Endothelial cell (in vitro differentiated cells): ENCODE measurements around the gene C20orf144. TPM values are rescaled to one million over a fixed set of nuclear protein-coding genes. Genes with fewer than 3 reads are reported as not detected.

Experiments
- DNase-seq: peaks from one replicate; pipeline ENCODE4 v3.0.0; 2021; ENCODE audit warnings: low spot score
- H3K27ac Mint-ChIP-seq: one replicate; pipeline ENCODE4 v1.8.0; 2021; ENCODE audit warnings: mixed read lengths, inconsistent platforms; ENCODE audit not compliant: unreplicated experiment
- H3K27me3 Mint-ChIP-seq: one replicate; pipeline ENCODE4 v1.8.0; 2021; ENCODE audit warnings: mild to moderate bottlenecking, moderate library complexity, mixed read lengths, inconsistent platforms; ENCODE audit not compliant: unreplicated experiment
- H3K36me3 Mint-ChIP-seq: one replicate; pipeline ENCODE4 v1.8.0; 2021; ENCODE audit warnings: mild to moderate bottlenecking, low read depth, mixed read lengths, inconsistent platforms; ENCODE audit not compliant: unreplicated experiment
- H3K4me1 Mint-ChIP-seq: one replicate; pipeline ENCODE4 v1.8.0; 2021; ENCODE audit warnings: mild to moderate bottlenecking, mixed read lengths, inconsistent platforms; ENCODE audit not compliant: unreplicated experiment
- H3K4me3 Mint-ChIP-seq: one replicate; pipeline ENCODE4 v1.8.0; 2021; ENCODE audit warnings: mild to moderate bottlenecking, mixed read lengths, inconsistent platforms; ENCODE audit not compliant: unreplicated experiment
- H3K9me3 Mint-ChIP-seq: one replicate; pipeline ENCODE4 v1.8.0; 2021; ENCODE audit warnings: mixed read lengths, inconsistent platforms; ENCODE audit not compliant: unreplicated experiment
- CTCF ChIP-seq: fragments of 200-600 bp; sonication (generic); IDR thresholded peaks from one replicate; pipeline ENCODE4 v1.5.0; 2021; ENCODE audit warnings: antibody characterized with exemption; ENCODE audit not compliant: unreplicated experiment
- total RNA-seq: library from RNA; stranded (reverse); fragmentation: NEBNext Ultra II Directional; extraction: Animal tissue kit (Norgen Biotek cat#: 25700); gene quantifications from one replicate; pipeline ENCODE4 v1.2.1, GENCODE V29; 2021; ENCODE audit not compliant: unreplicated experiment

The C20orf144 gene
- total RNA-seq, 1 donor from 2014 or later: not detected

DNA sequence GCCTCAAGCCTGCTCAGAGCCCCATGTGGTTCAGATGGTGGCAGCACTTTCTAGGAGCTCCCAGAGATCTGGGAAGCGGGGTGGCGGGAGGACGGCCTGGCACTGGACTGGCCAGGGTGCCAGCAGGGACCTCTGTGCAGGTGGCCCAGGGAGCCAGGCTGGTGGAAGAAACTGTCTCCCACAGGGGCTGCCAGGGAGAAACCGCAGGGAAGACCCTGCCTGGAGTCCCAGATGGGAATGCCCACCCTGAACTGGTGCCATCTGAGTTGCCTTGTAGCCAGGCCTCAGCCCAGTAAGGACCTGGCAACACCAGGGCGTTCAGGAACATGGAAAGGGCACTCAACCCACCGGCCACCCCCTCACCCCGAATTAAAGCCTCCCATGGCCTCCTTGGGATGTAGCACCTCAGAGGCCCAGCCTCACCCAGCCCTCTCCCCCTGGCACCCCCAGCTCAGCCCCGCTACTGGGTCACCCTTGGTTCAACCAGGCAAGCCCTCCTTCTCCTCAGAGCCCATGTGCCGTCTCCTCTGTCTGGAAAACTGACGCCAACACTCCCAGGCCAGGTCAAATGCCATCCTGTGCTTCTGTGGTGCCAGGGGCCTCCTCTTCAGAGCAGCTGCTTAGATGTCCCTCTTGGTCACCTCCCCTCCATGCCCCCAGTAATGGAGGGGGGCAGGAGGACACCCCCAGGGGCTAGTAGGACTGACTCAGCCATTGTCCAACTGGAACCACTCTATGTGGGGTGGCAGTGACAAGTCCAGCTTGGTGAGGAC, 5.9 kb upstream of the C20orf144 start:
- DNase-seq: no peak
- peaks cover 8% of the 10 kb centered on the region for H3K27me3 Mint-ChIP-seq
- no peak overlapping the region for H3K27ac Mint-ChIP-seq

DNA sequence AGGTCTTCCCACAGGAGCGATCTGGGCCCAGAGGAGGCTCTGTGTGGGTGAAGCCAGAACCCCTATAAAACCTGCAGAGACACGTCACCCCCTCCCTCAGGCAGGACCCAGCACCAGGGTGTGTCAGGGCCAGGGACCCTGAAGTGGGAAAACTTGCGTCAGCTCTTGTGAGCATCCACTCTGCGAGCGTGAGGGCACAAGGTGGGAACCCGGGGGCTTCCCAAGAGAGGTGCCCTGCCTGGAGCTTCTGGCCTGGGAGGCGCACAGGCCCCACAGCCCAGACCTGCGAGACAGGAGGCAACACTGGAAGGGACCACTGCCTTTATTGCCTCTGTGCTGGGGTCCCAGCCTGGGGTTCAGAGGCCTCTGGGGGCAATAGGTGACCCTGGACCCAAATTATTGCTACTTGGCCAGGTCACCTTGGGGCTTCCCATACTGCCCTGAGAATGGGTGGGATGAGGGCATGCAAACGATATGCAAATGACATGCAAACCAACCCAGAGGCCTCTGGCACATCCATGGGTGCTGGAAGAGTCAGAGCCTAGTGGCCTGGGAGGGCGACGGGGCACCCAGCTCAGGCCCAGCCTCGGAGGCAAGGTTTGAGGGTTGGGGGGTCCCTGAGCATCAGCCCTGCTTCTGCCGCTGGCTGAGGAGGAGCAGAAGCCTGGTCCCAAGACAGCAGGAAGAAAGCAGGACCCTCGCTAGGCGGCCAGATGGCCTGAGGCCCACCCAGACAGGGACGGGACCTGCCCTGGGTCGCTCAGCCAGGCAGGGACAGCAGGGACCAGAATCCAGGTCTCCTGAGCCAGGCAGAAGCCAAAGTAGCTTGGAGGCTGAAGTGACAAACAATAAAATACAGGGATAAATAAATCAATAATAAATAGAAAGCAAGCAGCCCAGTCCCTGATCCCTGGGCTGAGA, 5.1 kb upstream of the C20orf144 start:
- H3K4me1 Mint-ChIP-seq: peaks cover 4% of the 10 kb centered on the region
- no peak overlapping the region for H3K27ac Mint-ChIP-seq
- DNase-seq: no peak
- H3K27me3 Mint-ChIP-seq: peaks cover 14% of the 10 kb centered on the region
- H3K9me3 Mint-ChIP-seq: no peaks in the 10 kb centered on the region
- no peak overlapping the region for H3K4me3 Mint-ChIP-seq
- TF ChIP-seq CTCF: no peak
- H3K36me3 Mint-ChIP-seq: no peaks in the 10 kb centered on the region

More for the DNA sequence above, 5.9 kb upstream of the C20orf144 start:
- peaks cover 4% of the 10 kb centered on the region for H3K4me1 Mint-ChIP-seq
- H3K9me3 Mint-ChIP-seq: no peaks in the 10 kb centered on the region
- TF ChIP-seq CTCF: no peak
- H3K4me3 Mint-ChIP-seq: no peak overlapping the region
- H3K36me3 Mint-ChIP-seq: no peaks in the 10 kb centered on the region

DNA sequence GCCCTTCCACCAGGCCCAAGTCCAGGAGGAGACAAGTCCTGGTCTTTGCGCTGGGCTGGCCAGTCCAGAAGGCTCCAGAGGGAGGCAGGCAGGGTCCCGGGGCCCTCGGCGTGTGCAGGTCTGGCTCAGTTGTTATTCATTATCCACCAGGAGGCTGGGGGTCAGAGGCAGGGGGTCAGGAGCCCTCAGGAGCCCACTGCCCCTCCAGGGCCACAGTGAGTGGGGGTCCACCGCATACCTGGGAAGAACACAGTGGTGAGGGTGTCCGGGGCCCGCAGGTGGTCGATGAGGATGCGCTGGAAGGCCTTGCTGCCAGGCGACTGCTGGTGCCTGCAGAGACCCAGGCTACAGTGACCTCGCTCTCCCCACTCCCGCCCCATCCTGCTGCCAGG, 4.4 kb upstream of the C20orf144 start:
- peaks cover 15% of the 10 kb centered on the region for H3K27me3 Mint-ChIP-seq
- no peak for DNase-seq
- H3K4me3 Mint-ChIP-seq: no peak overlapping the region
- peaks cover 5% of the 10 kb centered on the region for H3K4me1 Mint-ChIP-seq
- no peaks in the 10 kb centered on the region for H3K9me3 Mint-ChIP-seq
- H3K27ac Mint-ChIP-seq: no peak overlapping the region
- no peak for TF ChIP-seq CTCF
- no peaks in the 10 kb centered on the region for H3K36me3 Mint-ChIP-seq

- Mint-ChIP-seq H3K27me3 (peaks cover 16% of the 10 kb centered on the region), H3K9me3 (no peaks in the 10 kb centered on the region), H3K4me1 (peaks cover 7% of the 10 kb centered on the region), H3K36me3 (no peaks in the 10 kb centered on the region), H3K4me3 (no peak overlapping the region), H3K27ac (no peak overlapping the region)
- DNase-seq: no peak
- TF ChIP-seq CTCF: no peak
These were observed 3.6 kb upstream of the C20orf144 start for GRCh38 chr20:33658510-33658909.
